ENCODE data around the gene SCAMP5.

SCAMP5 gene

DNA sequence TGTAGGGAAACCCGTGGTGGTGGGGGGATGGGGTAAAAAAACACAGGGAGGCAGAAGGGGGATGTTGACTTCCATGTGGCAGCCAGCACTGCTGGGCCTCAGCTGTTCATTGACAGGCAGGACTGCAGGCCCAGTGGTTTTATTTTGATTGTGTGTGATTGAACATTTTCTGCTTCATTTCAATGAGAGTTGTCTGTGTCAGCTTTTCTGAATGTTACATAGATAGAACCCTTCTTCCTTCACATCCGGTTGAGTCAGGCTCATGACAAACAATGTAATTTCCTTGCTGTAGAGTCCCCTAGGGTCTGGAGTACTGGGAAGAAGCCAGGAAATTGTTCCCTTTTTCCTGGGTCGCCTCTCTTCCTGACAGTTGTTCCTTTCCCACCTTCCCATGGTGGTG is 30.6 kb upstream of the SCAMP5 start:
- CTCF ChIA-PET = interaction anchor here (6.1 kb wide), 1 partner anchor 14 kb away, joined by 22 read pairs; no protein-coding TSS in a partner anchor
- DNase-seq (ENCODE audit: extremely low spot score) = no peak
- POLR2A ChIA-PET = interaction anchor here (1.8 kb wide), 1 partner anchor 8 kb away, joined by 6 read pairs; the partner anchor contains the start of gene RPP25
- TF ChIP-seq NFRKB (IDR thresholded peaks at IDR 0.05) (no peak), FOXK2 (IDR thresholded peaks at IDR 0.05) (no peak), L3MBTL2 (conservative IDR thresholded peaks at IDR 0.05) (no peak), FOXM1 (IDR thresholded peaks at IDR 0.05; ENCODE audit: borderline replicate concordance) (no peak), SUZ12 (IDR thresholded peaks at IDR 0.05) (no peak), FOXA1 (IDR thresholded peaks at IDR 0.05) (no peak), BHLHE40 (IDR thresholded peaks at IDR 0.05; ENCODE audit: borderline replicate concordance) (no peak), HDGF (IDR thresholded peaks at IDR 0.05; ENCODE audit: borderline replicate concordance) (no peak), ZNF384 (IDR thresholded peaks at IDR 0.05) (no peak), SP1 (IDR thresholded peaks at IDR 0.05) (no peak), LEF1 (IDR thresholded peaks at IDR 0.05; ENCODE audit: borderline replicate concordance) (no peak), CTBP1 (IDR thresholded peaks at IDR 0.05; ENCODE audit: borderline replicate concordance) (no peak), ARNT (IDR thresholded peaks at IDR 0.05) (no peak), ELF4 (IDR thresholded peaks at IDR 0.05) (no peak)
- TF ChIP-seq, protein P1, sequence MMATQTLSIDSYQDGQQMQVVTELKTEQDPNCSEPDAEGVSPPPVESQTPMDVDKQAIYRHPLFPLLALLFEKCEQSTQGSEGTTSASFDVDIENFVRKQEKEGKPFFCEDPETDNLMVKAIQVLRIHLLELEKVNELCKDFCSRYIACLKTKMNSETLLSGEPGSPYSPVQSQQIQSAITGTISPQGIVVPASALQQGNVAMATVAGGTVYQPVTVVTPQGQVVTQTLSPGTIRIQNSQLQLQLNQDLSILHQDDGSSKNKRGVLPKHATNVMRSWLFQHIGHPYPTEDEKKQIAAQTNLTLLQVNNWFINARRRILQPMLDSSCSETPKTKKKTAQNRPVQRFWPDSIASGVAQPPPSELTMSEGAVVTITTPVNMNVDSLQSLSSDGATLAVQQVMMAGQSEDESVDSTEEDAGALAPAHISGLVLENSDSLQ (IDR thresholded peaks at IDR 0.05) = no peak

DNA sequence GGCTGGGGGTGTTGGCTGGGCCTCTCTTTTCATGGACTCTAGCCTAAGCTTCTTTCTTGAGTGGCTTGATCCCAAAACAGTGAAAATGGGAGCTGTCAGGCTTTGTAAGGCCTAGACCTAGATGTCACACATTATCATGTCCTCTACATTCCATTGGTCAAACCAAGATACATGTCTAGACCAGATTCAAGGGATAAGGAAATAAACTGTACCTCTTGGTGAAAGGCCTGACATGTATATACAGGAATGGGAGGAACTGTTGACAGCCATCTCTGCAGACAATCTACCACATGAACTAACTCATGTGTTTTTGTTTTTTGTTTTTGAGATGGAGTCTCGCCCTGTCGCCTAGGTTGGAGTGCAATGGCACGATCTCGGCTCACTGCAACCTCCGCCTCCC is 27.7 kb upstream of the SCAMP5 start:
- TF ChIP-seq FOXA1 (IDR thresholded peaks at IDR 0.05) (no peak), BHLHE40 (IDR thresholded peaks at IDR 0.05; ENCODE audit: borderline replicate concordance) (no peak), FOXK2 (IDR thresholded peaks at IDR 0.05) (no peak), SP1 (IDR thresholded peaks at IDR 0.05) (no peak), NFRKB (IDR thresholded peaks at IDR 0.05) (no peak), LEF1 (IDR thresholded peaks at IDR 0.05; ENCODE audit: borderline replicate concordance) (no peak), ELF4 (IDR thresholded peaks at IDR 0.05) (no peak), CTBP1 (IDR thresholded peaks at IDR 0.05; ENCODE audit: borderline replicate concordance) (no peak), ARNT (IDR thresholded peaks at IDR 0.05) (no peak), FOXM1 (IDR thresholded peaks at IDR 0.05; ENCODE audit: borderline replicate concordance) (no peak)
- TF ChIP-seq, protein P1 (IDR thresholded peaks at IDR 0.05) = no peak
- ChIA-PET POLR2A (interaction anchor here (2.1 kb wide), 1 partner anchor 11 kb away, joined by 8 read pairs; the partner anchor contains the start of gene RPP25), CTCF (interaction anchor here (0.6 to 1.3 kb wide), 3 partner anchors 8 to 356 kb away, joined by 3 to 4 read pairs (median 3); partner anchors contain the start of gene RPP25)
- no peak for DNase-seq (ENCODE audit: extremely low spot score)

DNA sequence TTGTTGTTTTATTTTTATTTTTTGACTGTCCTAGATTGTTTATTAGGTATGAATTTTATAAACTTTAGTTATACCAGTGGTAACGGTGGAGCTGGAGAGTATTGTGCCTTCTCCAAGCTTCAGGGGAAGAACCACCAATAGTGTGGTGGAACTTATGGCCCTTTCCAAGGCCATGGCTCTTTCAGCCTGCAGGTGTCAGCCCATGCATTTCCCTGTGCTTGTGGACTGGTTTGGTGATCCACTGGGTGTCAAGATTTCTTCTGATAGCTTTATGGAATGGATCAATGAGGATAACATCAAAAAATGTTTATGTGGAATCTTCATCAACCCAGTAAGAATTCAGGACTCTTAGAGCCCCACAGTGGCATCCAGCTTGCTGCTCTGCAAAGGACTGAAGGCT is 19.2 kb upstream of the SCAMP5 start:
- CTCF ChIA-PET = interaction anchor here (1.0 kb wide), 1 partner anchor 8 kb away, joined by 3 read pairs; no protein-coding TSS in a partner anchor
- POLR2A ChIA-PET = no interaction called here

GRCh38 chr15:74977599-74977998 is 17.8 kb upstream of the SCAMP5 start:
- CTCF ChIA-PET = no interaction called here
- POLR2A ChIA-PET = interaction anchor here (1.0 to 2.6 kb wide), 2 partner anchors 18 to 88 kb away, joined by 3 to 11 read pairs; partner anchors contain the start of genes MPI and SCAMP5
- no peak for DNase-seq (ENCODE audit: extremely low spot score)
- TF ChIP-seq NFRKB (IDR thresholded peaks at IDR 0.05) = no peak
- TF ChIP-seq LEF1 (IDR thresholded peaks at IDR 0.05; ENCODE audit: borderline replicate concordance) = no peak
- no peak for TF ChIP-seq FOXA1 (IDR thresholded peaks at IDR 0.05)
- TF ChIP-seq BHLHE40 (IDR thresholded peaks at IDR 0.05; ENCODE audit: borderline replicate concordance) = no peak
- TF ChIP-seq L3MBTL2 (conservative IDR thresholded peaks at IDR 0.05) = no peak
- no peak for TF ChIP-seq FOXK2 (IDR thresholded peaks at IDR 0.05)
- no peak for TF ChIP-seq CTBP1 (IDR thresholded peaks at IDR 0.05; ENCODE audit: borderline replicate concordance)
- no peak for TF ChIP-seq FOXM1 (IDR thresholded peaks at IDR 0.05; ENCODE audit: borderline replicate concordance)
- TF ChIP-seq, protein P1 (IDR thresholded peaks at IDR 0.05) = no peak
- TF ChIP-seq SP1 (IDR thresholded peaks at IDR 0.05) = no peak
- TF ChIP-seq HDGF (IDR thresholded peaks at IDR 0.05; ENCODE audit: borderline replicate concordance) = no peak
- TF ChIP-seq ELF4 (IDR thresholded peaks at IDR 0.05) = no peak
- no peak for TF ChIP-seq ZNF384 (IDR thresholded peaks at IDR 0.05)
- no peak for TF ChIP-seq SUZ12 (IDR thresholded peaks at IDR 0.05)

More for the DNA sequence above, 19.2 kb upstream of the SCAMP5 start:
- TF ChIP-seq, protein P1 (IDR thresholded peaks at IDR 0.05) = no peak
- no peak for TF ChIP-seq SP1 (IDR thresholded peaks at IDR 0.05)
- no peak for TF ChIP-seq ARNT (IDR thresholded peaks at IDR 0.05)
- TF ChIP-seq FOXK2 (IDR thresholded peaks at IDR 0.05) = no peak
- TF ChIP-seq L3MBTL2 (conservative IDR thresholded peaks at IDR 0.05) = no peak
- no peak for TF ChIP-seq CTBP1 (IDR thresholded peaks at IDR 0.05; ENCODE audit: borderline replicate concordance)
- TF ChIP-seq LEF1 (IDR thresholded peaks at IDR 0.05; ENCODE audit: borderline replicate concordance) = no peak
- TF ChIP-seq NFRKB (IDR thresholded peaks at IDR 0.05) = no peak
- no peak for TF ChIP-seq HDGF (IDR thresholded peaks at IDR 0.05; ENCODE audit: borderline replicate concordance)
- no peak for TF ChIP-seq FOXM1 (IDR thresholded peaks at IDR 0.05; ENCODE audit: borderline replicate concordance)
- no peak for TF ChIP-seq BHLHE40 (IDR thresholded peaks at IDR 0.05; ENCODE audit: borderline replicate concordance)
- TF ChIP-seq SUZ12 (IDR thresholded peaks at IDR 0.05) = no peak
- TF ChIP-seq FOXA1 (IDR thresholded peaks at IDR 0.05) = no peak
- TF ChIP-seq TARDBP (IDR thresholded peaks at IDR 0.05) = no peak
- no peak for TF ChIP-seq ELF4 (IDR thresholded peaks at IDR 0.05)
- TF ChIP-seq ZNF384 (IDR thresholded peaks at IDR 0.05) = no peak
- no peak for DNase-seq (ENCODE audit: extremely low spot score)

- ChIA-PET POLR2A (interaction anchor here (1.0 to 2.6 kb wide), 6 partner anchors 15 to 88 kb away, joined by 3 to 12 read pairs (median 5); partner anchors contain the start of genes COX5A, MPI, PPCDC and RPP25), CTCF (interaction anchor here (1.0 to 1.2 kb wide), 2 partner anchors 26 to 76 kb away, joined by 3 to 4 read pairs; no protein-coding TSS in a partner anchor)
- DNase-seq (ENCODE audit: extremely low spot score) = no peak
- TF ChIP-seq FOXK2 (IDR thresholded peaks at IDR 0.05) = no peak
These were observed 17.3 kb upstream of the SCAMP5 start for GRCh38 chr15:74978077-74978476.
